HG02870 (cell line): ENCODE measurements around the gene PDE2A.

ENCODE experiments used
- ATAC-seq: cut with Tn5 transposase; IDR thresholded peaks from one replicate; pipeline ENCODE4 v1.9.1; 2021; ENCODE audit warnings: mild to moderate bottlenecking, moderate library complexity; ENCODE audit not compliant: unreplicated experiment

The PDE2A gene

GRCh38 chr11:72637926-72638325 is 36.3 kb downstream of the PDE2A start:
- no peak for ATAC-seq

DNA sequence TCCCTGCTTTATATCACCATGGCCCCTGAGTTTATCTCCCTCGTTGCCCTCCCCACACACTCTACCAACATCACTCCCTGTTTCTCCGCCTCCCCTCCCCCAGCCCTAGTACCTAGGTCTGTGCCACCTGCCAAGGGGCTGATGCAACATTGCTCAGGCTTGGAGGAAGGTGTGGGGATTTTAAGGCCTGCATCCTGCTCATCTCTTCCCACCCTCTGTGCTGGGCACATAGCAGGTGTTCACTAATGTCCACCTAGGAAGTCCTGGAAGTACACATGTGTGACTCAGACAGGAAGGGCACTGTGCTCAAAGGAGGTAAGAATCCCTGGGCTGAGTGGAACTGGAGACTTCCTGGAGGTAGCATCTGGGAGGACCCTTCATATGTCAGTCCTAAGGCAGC is 37.0 kb downstream of the PDE2A start:
- no peak for ATAC-seq

DNA sequence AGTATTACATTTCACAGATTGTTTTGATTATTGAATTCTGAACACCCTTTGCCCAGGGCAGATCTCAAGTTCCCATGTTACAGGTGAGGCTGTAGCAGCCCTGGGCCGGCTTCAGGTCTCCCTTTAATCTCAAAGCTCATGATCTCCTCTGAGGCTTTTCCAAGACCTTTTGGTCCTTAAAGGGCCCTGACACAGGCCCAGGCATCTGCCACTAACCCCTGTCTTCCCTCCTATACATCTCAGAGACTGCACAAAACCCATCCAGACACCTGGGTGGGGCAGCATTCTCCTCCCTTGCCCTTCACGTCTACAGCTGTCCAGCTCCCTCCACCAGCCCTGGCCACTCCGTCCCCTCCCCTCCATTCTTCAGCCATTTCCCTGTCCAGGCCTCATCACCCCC is 37.8 kb downstream of the PDE2A start:
- no peak for ATAC-seq

GRCh38 chr11:72635933-72636332 is 38.3 kb downstream of the PDE2A start:
- no peak for ATAC-seq

DNA sequence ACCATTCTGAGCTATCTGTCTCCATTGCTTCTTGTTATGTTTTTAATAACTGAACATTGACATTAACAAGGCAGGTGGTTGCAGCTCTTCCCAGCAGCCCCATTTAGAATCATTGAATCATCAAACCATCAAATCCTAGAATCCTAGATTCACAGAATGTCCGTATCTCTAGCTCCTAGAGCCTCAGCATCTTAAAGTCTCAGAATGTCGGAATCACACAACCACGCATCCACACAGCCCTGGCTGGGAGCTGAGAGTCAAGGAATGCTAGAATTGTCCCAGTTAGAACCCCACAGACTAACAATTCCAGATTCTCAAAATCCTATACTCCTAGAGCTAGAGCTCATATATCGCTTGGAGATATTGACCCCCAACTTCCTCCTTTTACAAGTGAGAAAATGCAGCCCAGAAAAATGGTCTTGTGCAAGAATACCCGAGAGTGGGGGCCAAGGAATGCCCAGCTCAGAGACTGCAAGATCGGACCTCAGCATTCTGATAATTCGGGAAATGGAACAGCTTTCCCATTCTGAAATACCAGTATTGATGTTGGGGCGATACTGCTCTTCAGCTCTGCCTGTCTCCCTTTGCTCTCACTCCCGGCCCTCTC is 38.8 kb downstream of the PDE2A start:
- ATAC-seq: no peak

GRCh38 chr11:72634472-72635095 is 39.6 kb downstream of the PDE2A start:
- ATAC-seq: no peak

GRCh38 chr11:72634016-72634415 is 40.2 kb downstream of the PDE2A start:
- no peak for ATAC-seq

GRCh38 chr11:72633068-72633467 is 41.2 kb downstream of the PDE2A start:
- ATAC-seq: no peak

- no peak for ATAC-seq
These were observed 42.2 kb downstream of the PDE2A start for GRCh38 chr11:72631806-72632731.

DNA sequence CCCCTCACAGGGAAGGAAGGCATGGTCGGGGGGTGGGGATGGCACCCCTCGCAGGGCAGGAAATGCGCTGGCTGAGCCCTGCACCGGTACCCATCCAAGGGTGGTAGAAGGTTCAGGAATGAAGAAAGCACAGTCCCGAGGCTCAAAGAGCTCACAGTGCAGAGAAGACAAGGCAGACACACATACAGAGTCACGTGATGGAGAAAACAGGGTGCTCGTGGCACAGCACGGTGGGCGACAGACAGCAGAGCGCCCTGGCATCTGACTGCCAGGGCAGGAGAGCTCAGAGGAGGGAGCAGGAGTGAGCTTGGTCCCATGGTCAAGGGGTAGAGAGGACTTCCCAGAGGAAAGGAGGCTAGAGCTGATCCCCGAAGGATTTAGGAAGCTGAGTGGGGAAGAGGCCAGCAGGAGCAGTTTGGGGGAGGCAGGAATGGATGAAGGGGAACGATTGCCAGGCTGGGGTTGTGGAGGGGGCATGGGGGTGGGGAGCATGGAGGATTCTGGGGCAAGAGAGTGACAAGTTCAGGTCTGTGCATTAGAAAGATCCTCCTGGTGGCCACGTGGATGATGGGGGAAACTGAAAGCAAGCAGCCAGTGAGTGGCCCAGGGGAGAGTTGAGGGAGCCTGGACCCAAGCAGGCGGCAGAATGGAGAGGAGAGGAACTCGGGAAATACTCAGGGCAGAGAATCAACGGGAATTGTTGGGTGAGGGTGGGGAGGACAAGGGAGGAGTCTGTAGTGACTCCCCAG is 43.9 kb downstream of the PDE2A start:
- no peak for ATAC-seq

- ATAC-seq: no peak
These were observed 45.0 kb downstream of the PDE2A start for GRCh38 chr11:72629266-72629665.

DNA sequence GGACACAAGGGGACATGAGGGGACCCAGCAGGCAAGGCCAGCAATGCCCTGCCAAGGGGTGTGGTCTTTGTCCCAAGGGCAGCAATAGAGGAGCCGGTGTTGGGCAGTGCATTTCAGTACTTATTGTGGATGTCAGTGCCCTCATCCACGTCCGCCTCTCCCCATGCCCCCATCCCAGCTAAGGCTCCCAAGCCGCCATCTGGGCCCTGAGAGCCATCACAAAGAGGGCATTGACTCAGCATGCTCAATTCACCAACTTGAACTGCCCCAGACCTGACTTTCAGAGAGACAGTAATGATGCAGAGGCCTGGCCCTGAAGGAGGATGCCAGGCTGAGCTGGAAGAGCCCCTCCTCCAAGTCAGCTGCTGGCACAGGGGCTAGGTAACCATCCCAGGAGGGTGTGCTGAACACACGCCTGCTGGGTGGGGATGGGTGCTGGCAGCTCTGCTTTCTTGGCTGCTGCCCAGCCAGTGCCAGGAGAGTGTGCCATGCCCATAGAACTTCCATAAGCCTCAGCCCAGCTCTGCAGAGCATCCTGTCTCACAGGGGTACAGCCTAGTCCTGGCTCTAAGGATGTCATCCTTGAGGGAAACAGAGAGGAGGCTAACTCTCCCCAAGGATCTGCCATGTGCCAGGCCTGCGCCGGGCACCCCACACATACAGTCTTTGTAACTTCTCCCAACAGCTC is 46.5 kb downstream of the PDE2A start:
- ATAC-seq: no peak

DNA sequence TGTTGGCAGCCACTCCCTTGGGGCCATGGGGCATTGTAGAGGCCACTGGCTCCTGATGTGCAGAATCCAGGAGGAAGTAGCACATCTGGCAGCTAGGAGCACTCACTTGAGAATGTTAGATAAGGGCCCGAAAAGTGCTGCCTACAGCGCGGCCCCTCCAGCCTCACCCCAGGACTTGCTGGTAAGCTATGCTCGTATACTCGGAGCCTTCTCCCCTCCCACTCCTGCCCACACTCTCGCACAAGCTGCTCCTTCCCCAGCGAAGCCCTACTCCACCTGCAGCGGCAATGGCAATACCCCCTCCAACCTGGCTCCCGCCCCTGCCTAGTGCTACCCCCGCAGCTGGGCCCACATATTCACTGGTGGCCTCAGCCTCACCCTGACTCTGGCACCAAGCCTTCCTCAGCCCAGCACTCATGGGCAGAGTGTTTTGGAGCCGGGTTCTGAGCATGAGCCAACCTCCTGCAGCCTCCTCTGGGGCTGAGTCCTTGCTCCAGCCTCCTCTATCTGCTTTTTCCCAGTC is 47.7 kb downstream of the PDE2A start:
- no peak for ATAC-seq

DNA sequence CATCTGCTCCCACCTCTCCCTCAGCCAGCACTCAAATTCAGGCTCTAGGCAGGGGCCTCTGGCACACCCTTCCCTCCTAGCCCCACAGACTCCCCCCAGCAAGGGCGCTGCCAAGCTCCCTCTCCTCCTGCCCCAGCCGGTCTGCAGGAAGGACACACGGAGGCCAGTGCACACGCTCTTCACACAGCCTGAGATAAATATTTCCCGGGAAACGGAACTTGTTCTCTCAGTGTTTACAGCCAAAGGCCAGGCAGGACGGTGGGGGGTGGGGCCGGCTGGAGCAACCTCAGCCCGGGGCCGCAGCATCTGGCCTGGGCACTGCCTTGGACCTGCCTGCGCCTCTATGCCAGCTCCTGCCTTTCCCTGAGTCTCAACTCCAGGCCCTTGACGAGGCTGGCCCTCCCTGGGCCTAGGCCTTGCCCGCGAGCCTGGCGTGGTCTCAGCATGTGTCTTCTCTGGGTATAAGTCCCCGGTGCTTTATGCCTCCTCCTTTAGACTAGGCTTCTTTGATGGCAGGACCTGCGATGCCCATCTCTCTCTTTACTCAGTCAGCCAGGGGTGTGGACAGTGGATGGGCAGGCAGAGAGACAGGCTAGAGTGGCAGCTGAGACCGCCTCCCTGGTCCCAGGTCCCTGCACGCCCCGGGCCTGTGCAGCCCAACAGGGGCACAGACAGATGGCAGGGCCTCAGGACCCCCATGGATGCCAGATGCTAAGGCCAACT is 48.4 kb downstream of the PDE2A start:
- ATAC-seq: no peak

- no peak for ATAC-seq
These were observed 49.6 kb downstream of the PDE2A start for GRCh38 chr11:72624496-72625201.

- ATAC-seq: no peak
These were observed 51.2 kb downstream of the PDE2A start for GRCh38 chr11:72623052-72623451.

DNA sequence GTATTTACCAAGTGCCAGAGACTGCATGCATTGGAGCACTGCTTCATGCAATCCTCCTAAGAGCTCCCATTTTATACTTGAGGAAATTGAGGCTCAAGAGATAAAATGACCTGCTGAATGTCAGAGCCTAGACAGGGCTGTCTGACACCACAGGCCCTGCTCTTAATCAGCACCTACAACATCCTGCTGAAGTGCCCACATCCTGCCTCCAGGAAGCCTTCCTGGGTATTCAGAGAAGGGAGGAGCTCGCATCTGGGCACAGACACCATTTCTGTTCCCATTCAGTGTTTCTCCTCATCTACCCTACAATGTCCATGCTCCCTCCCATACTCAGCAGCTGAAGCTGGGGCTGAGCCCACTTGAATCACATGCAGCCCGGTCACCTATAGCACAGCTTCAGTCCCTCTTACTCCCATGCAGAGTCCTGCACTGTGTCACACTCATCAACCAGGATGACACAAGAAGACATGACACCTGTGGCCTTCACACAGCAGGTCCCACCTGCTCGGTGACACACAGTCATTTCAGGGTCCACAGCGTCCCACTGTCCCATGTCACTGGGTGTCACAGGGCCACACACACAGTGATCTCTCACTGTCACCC is 53.1 kb downstream of the PDE2A start:
- no peak for ATAC-seq

GRCh38 chr11:72618803-72619202 is 55.4 kb downstream of the PDE2A start:
- ATAC-seq: no peak
